BLaER1 (cell line): ENCODE results near the gene TAPT1.

Experiments
- H3K27ac ChIP-seq: shearing (Covaris generic); formaldehyde crosslinking; 2 replicates; pipeline ENCODE4 v1.8.1; 2022
- H3K27me3 ChIP-seq: shearing (Covaris generic); formaldehyde crosslinking; 2 replicates; pipeline ENCODE4 v1.8.1; 2022
- H3K36me3 ChIP-seq: shearing (Covaris generic); formaldehyde crosslinking; 2 replicates; pipeline ENCODE4 v1.8.1; 2022
- H3K4me1 ChIP-seq: shearing (Covaris generic); formaldehyde crosslinking; 2 replicates; pipeline ENCODE4 v1.8.1; 2022
- H3K4me2 ChIP-seq: shearing (Covaris generic); formaldehyde crosslinking; 2 replicates; pipeline ENCODE4 v1.8.1; 2022
- H3K4me3 ChIP-seq: shearing (Covaris generic); formaldehyde crosslinking; 2 replicates; pipeline ENCODE4 v1.8.1; 2022
- H3K9ac ChIP-seq: shearing (Covaris generic); formaldehyde crosslinking; 2 replicates; pipeline ENCODE4 v1.8.1; 2022
- H3K9me3 ChIP-seq: shearing (Covaris generic); formaldehyde crosslinking; 2 replicates; pipeline ENCODE4 v1.8.1; 2022
- H4K20me1 ChIP-seq: shearing (Covaris generic); formaldehyde crosslinking; 2 replicates; pipeline ENCODE4 v1.8.1; 2022
- Cebpa-rat ChIP-seq: shearing (Covaris generic); IDR thresholded peaks from 2 replicates; pipeline ENCODE4 v1.8.1; 2022

TAPT1 gene

GRCh38 chr4:16233569-16234177, 7.4 kb upstream of the TAPT1 start:
- no peak for TF ChIP-seq Cebpa-rat
- no peak overlapping the region for H3K4me3 ChIP-seq
- H3K27me3 ChIP-seq = peaks cover 41% of the 10 kb centered on the region
- H4K20me1 ChIP-seq = peaks cover under 1% of the 10 kb centered on the region; the same call in 1 of the 2 replicates
- peak overlapping the region; percentile 40; the same call in 1 of the 2 replicates for H3K9ac ChIP-seq
- peak overlapping the region; percentile 71 for H3K4me2 ChIP-seq
- peaks cover 36% of the 10 kb centered on the region for H3K4me1 ChIP-seq
- no peaks in the 10 kb centered on the region for H3K36me3 ChIP-seq
- H3K27ac ChIP-seq = peak overlapping the region; percentile 14; the same call in 1 of the 2 replicates
- no peaks in the 10 kb centered on the region for H3K9me3 ChIP-seq

GRCh38 chr4:16231570-16232245, 5.4 kb upstream of the TAPT1 start:
- Histone ChIP-seq H3K4me3 (peak overlapping the region; percentile 12), H3K27me3 (peaks cover 61% of the 10 kb centered on the region), H3K9me3 (no peaks in the 10 kb centered on the region), H4K20me1 (peaks cover 17% of the 10 kb centered on the region), H3K4me1 (peaks cover 41% of the 10 kb centered on the region), H3K27ac (peak overlapping the region; percentile 37), H3K9ac (peak overlapping the region; percentile 63), H3K4me2 (peak overlapping the region; percentile 70), H3K36me3 (no peaks in the 10 kb centered on the region)
- no peak for TF ChIP-seq Cebpa-rat

- Histone ChIP-seq H3K36me3 (no peaks in the 10 kb centered on the region), H3K4me1 (peaks cover 41% of the 10 kb centered on the region), H3K4me3 (no peak overlapping the region), H3K9ac (no peak overlapping the region), H3K9me3 (no peaks in the 10 kb centered on the region), H3K27ac (no peak overlapping the region), H4K20me1 (peaks cover 23% of the 10 kb centered on the region), H3K4me2 (no peak overlapping the region), H3K27me3 (peaks cover 75% of the 10 kb centered on the region)
- no peak for TF ChIP-seq Cebpa-rat
Observed at GRCh38 chr4:16230308-16230707, 4.0 kb upstream of the TAPT1 start.

GRCh38 chr4:16229604-16230003, 3.3 kb upstream of the TAPT1 start:
- Histone ChIP-seq H4K20me1 (peaks cover 29% of the 10 kb centered on the region), H3K27ac (no peak overlapping the region), H3K4me1 (peaks cover 42% of the 10 kb centered on the region), H3K36me3 (no peaks in the 10 kb centered on the region), H3K4me3 (no peak overlapping the region), H3K4me2 (no peak overlapping the region), H3K27me3 (peaks cover 82% of the 10 kb centered on the region), H3K9me3 (no peaks in the 10 kb centered on the region), H3K9ac (no peak overlapping the region)
- TF ChIP-seq Cebpa-rat = peak; percentile 49; the same call in 1 of the 2 replicates

- Histone ChIP-seq H3K36me3 (no peaks in the 10 kb centered on the region), H3K27ac (peak overlapping the region; percentile 93), H3K9me3 (no peaks in the 10 kb centered on the region), H4K20me1 (peaks cover 51% of the 10 kb centered on the region), H3K4me2 (peak overlapping the region; percentile 82), H3K27me3 (peaks cover 98% of the 10 kb centered on the region), H3K9ac (peak overlapping the region; percentile 89), H3K4me3 (peak overlapping the region; percentile 83), H3K4me1 (peaks cover 42% of the 10 kb centered on the region)
- TF ChIP-seq Cebpa-rat = no peak
Observed at GRCh38 chr4:16227462-16227868, 1.2 kb upstream of the TAPT1 start.

- Histone ChIP-seq H3K9ac (peak overlapping the region; percentile 89), H3K4me3 (peak overlapping the region; percentile 83), H3K27me3 (peaks cover 93% of the 10 kb centered on the region), H4K20me1 (peaks cover 56% of the 10 kb centered on the region), H3K4me1 (peaks cover 38% of the 10 kb centered on the region), H3K36me3 (no peaks in the 10 kb centered on the region), H3K9me3 (no peaks in the 10 kb centered on the region), H3K27ac (peak overlapping the region; percentile 93), H3K4me2 (peak overlapping the region; percentile 82)
- no peak for TF ChIP-seq Cebpa-rat
Observed at GRCh38 chr4:16226816-16227461, 668 bp upstream of the TAPT1 start.

- Histone ChIP-seq H4K20me1 (peaks cover 60% of the 10 kb centered on the region), H3K27me3 (peaks cover 77% of the 10 kb centered on the region), H3K4me2 (peak overlapping the region; percentile 82), H3K4me3 (peak overlapping the region; percentile 83), H3K36me3 (peaks cover 6% of the 10 kb centered on the region; the same call in 1 of the 2 replicates), H3K27ac (peak overlapping the region; percentile 93), H3K9me3 (no peaks in the 10 kb centered on the region), H3K9ac (peak overlapping the region; percentile 89), H3K4me1 (peaks cover 25% of the 10 kb centered on the region)
- TF ChIP-seq Cebpa-rat = no peak
Observed at GRCh38 chr4:16225167-16225862, 956 bp downstream of the TAPT1 start.

- Histone ChIP-seq H3K4me1 (peaks cover 25% of the 10 kb centered on the region), H3K9ac (peak overlapping the region; percentile 89; the same call in 1 of the 2 replicates), H4K20me1 (peaks cover 68% of the 10 kb centered on the region), H3K4me2 (peak overlapping the region; percentile 82), H3K27me3 (peaks cover 69% of the 10 kb centered on the region), H3K4me3 (peak overlapping the region; percentile 83), H3K9me3 (no peaks in the 10 kb centered on the region), H3K27ac (0 out of 2 replicates have a peak overlapping the region, but pooled peaks have one; percentile 0), H3K36me3 (peaks cover 6% of the 10 kb centered on the region; the same call in 1 of the 2 replicates)
- no peak for TF ChIP-seq Cebpa-rat
Observed at GRCh38 chr4:16224264-16225166, 1.8 kb downstream of the TAPT1 start.
